Gastrocnemius medialis (tissue), 4 donors: ENCODE results near the gene AGRN. TPM values are rescaled to one million over a fixed set of nuclear protein-coding genes. Genes with fewer than 3 reads are reported as not detected.

Experiments
- ATAC-seq, 2 donors: fragments of 150-250 bp; one replicate each; pipeline ENCODE4 v1.9.1; 2016
- DNase-seq, 2 donors: peaks; one replicate each; pipeline ENCODE4 v3.0.0-alpha.2; 2019
- H3K27ac ChIP-seq, 4 donors: fragments of 200-600 bp; sonication (generic); 1 replicate in 1 of 4; 2 replicates in 3 of 4; pipeline ENCODE4 v1.5.1; 2016 to 2018; ENCODE audit warnings: mild to moderate bottlenecking in 2 of 4, moderate library complexity in 1 of 4
- H3K27me3 ChIP-seq, 3 donors: fragments of 200-600 bp; sonication (generic) in 2 of 3; 1 replicate in 1 of 3; 2 replicates in 2 of 3; pipeline versions ENCODE4 v1.5.1 to v1.6.0; 2016 to 2019; ENCODE audit warnings: mild to moderate bottlenecking in 1 of 3, moderate library complexity in 1 of 3
- H3K36me3 ChIP-seq, 2 donors: fragments of 200-600 bp; sonication (generic) in 1 of 2; one replicate each; pipeline ENCODE4 v1.5.1; 2017 to 2018
- H3K4me1 ChIP-seq, 2 donors: fragments of 200-600 bp; sonication (generic) in 1 of 2; one replicate each; pipeline ENCODE4 v1.5.1; 2016 to 2017; ENCODE audit warnings: mild to moderate bottlenecking in 2 of 2
- H3K4me3 ChIP-seq, 4 donors: fragments of 200-600 bp; sonication (generic) in 3 of 4; 1 replicate in 1 of 4; 2 replicates in 3 of 4; pipeline ENCODE4 v1.5.1; 2016 to 2019; ENCODE audit warnings: mild to moderate bottlenecking in 2 of 4
- H3K9me3 ChIP-seq, 3 donors: fragments of 200-600 bp; sonication (generic) in 2 of 3; 1 replicate in 1 of 3; 2 replicates in 2 of 3; pipeline ENCODE4 v1.5.1; 2016 to 2019
- CTCF ChIP-seq, 5 experiments: fragments of 450-650 bp in 3 of 5; fragments of 200-600 bp in 2 of 5; sonication (generic) in 2 of 5; IDR thresholded peaks in 4 of 5; conservative IDR thresholded peaks in 1 of 5; 1 replicate in 4 of 5; 2 replicates in 1 of 5; pipeline ENCODE4 v1.5.1; 2016 to 2019; ENCODE audit warnings: antibody characterized with exemption in 5 of 5, mild to moderate bottlenecking in 3 of 5, moderate library complexity in 3 of 5
- POLR2A ChIP-seq, 2 donors: fragments of 450-650 bp; IDR thresholded peaks; one replicate each; pipeline ENCODE4 v1.6.1; 2017; ENCODE audit warnings: antibody characterized with exemption in 2 of 2, mild to moderate bottlenecking in 2 of 2, moderate library complexity in 2 of 2
- in situ Hi-C, 4 donors: fragments of 200-750 bp; cut with MboI; loops; one replicate each; pipeline versions ENCODE4 v1.15.0 to v1.8.0; 2017; ENCODE audit warnings: low sequenced_read_pairs in 4 of 4
- intact Hi-C: fragments of 100-400 bp; cut with DNase I; formaldehyde crosslinking; loops from one replicate; pipeline ENCODE4 v1.15.1; 2023; ENCODE audit warnings: low total_unique reads
- total RNA-seq, 4 donors: library from RNA; depleted of rRNA; stranded (reverse); fragments of >200 nt; gene quantifications; one replicate each; pipeline versions ENCODE4 v1.1.0 to v1.2.3, GENCODE V29; 2016

The AGRN gene
- total RNA-seq, 4 donors from 2014 or later, result 2.0 to 3.8 (median 3.1) TPM

GRCh38 chr1:1085171-1085841 is 65.4 kb downstream of the AGRN start:
- in situ Hi-C loops, result no loop called here
- H3K36me3 ChIP-seq, result no peaks in the 10 kb centered on the region
- H3K9me3 ChIP-seq, result no peaks in the 10 kb centered on the region
- peaks cover 0 to 1% of the 10 kb centered on the region in 2 donors for H3K4me1 ChIP-seq
- no peaks in the 10 kb centered on the region for H3K27me3 ChIP-seq
- DNase-seq, result peak in 1 of 2 donors; percentile 1
- TF ChIP-seq POLR2A (IDR thresholded peaks at IDR 0.05) (no peak), CTCF (IDR thresholded peaks at IDR 0.05 in 4 of 5, conservative IDR thresholded peaks at IDR 0.05 in 1 of 5) (no peak)
- intact Hi-C loops, result no loop called here
- H3K27ac ChIP-seq, result no peak overlapping the region
- no peak for ATAC-seq
- no peak overlapping the region for H3K4me3 ChIP-seq

GRCh38 chr1:1085911-1086841 is 66.3 kb downstream of the AGRN start:
- no peak overlapping the region for H3K4me3 ChIP-seq
- in situ Hi-C loops, result no loop called here
- DNase-seq, result peak; percentile 1 to 6
- intact Hi-C loops, result no loop called here
- TF ChIP-seq CTCF (IDR thresholded peaks at IDR 0.05 in 4 of 5, conservative IDR thresholded peaks at IDR 0.05 in 1 of 5), result no peak
- TF ChIP-seq POLR2A (IDR thresholded peaks at IDR 0.05), result no peak
- H3K9me3 ChIP-seq, result no peaks in the 10 kb centered on the region
- H3K27ac ChIP-seq, result no peak overlapping the region
- H3K36me3 ChIP-seq, result no peaks in the 10 kb centered on the region
- ATAC-seq, result no peak
- H3K4me1 ChIP-seq, result no peaks in the 10 kb centered on the region
- H3K27me3 ChIP-seq, result no peaks in the 10 kb centered on the region

- intact Hi-C loops (no loop called here), in situ Hi-C loops (no loop called here)
- no peak overlapping the region for H3K4me3 ChIP-seq
- no peak for DNase-seq
- no peak for ATAC-seq
- no peak overlapping the region for H3K27ac ChIP-seq
- no peak for TF ChIP-seq POLR2A (IDR thresholded peaks at IDR 0.05)
- TF ChIP-seq CTCF (IDR thresholded peaks at IDR 0.05 in 4 of 5, conservative IDR thresholded peaks at IDR 0.05 in 1 of 5), result no peak
- H3K27me3 ChIP-seq, result no peaks in the 10 kb centered on the region
- H3K36me3 ChIP-seq, result no peaks in the 10 kb centered on the region
- no peaks in the 10 kb centered on the region for H3K9me3 ChIP-seq
- H3K4me1 ChIP-seq, result no peaks in the 10 kb centered on the region
Observed at GRCh38 chr1:1086911-1087341, 67.0 kb downstream of the AGRN start.

GRCh38 chr1:1087351-1088028 is 67.6 kb downstream of the AGRN start:
- ATAC-seq, result no peak
- in situ Hi-C loops, result no loop called here
- DNase-seq, result no peak

More at GRCh38 chr1:1087351-1088028, 67.6 kb downstream of the AGRN start:
- TF ChIP-seq POLR2A (IDR thresholded peaks at IDR 0.05) (no peak), CTCF (IDR thresholded peaks at IDR 0.05 in 4 of 5, conservative IDR thresholded peaks at IDR 0.05 in 1 of 5) (no peak)
- Histone ChIP-seq H3K4me3 (no peak overlapping the region), H3K27ac (no peak overlapping the region), H3K4me1 (no peaks in the 10 kb centered on the region), H3K36me3 (no peaks in the 10 kb centered on the region), H3K27me3 (no peaks in the 10 kb centered on the region), H3K9me3 (no peaks in the 10 kb centered on the region)
- intact Hi-C loops, result no loop called here
